Sigmoid colon (tissue), 7 donors: ENCODE results near the gene PXMP2. TPM values are rescaled to one million over a fixed set of nuclear protein-coding genes. Genes with fewer than 3 reads are reported as not detected.

Experiments used
- DNase-seq: peaks from one replicate; pipeline ENCODE4 v3.0.0-alpha.2; 2019
- H3K27ac ChIP-seq, 4 donors: fragments of 200-600 bp; sonication (generic); one replicate each; pipeline ENCODE4 v1.5.1; 2016 to 2019; ENCODE audit warnings: mild to moderate bottlenecking in 1 of 4
- H3K27me3 ChIP-seq, 3 donors: fragments of 200-600 bp; sonication (generic); one replicate each; pipeline ENCODE4 v1.5.1; 2019; ENCODE audit warnings: mild to moderate bottlenecking in 1 of 3
- H3K36me3 ChIP-seq, 4 donors: fragments of 200-600 bp; sonication (generic); one replicate each; pipeline ENCODE4 v1.5.1; 2016 to 2019
- H3K4me1 ChIP-seq, 4 donors: fragments of 200-600 bp; sonication (generic); one replicate each; pipeline ENCODE4 v1.5.1; 2017 to 2019
- H3K4me3 ChIP-seq, 4 donors: fragments of 200-600 bp; sonication (generic); one replicate each; pipeline ENCODE4 v1.5.1; 2017 to 2019; ENCODE audit warnings: mild to moderate bottlenecking in 2 of 4, moderate library complexity in 1 of 4
- H3K9me3 ChIP-seq, 4 donors: fragments of 200-600 bp in 3 of 4; sonication (generic) in 3 of 4; one replicate each; pipeline versions ENCODE4 v1.5.1 to v1.6.1; 2013 to 2019
- EP300 ChIP-seq, 4 donors: sonication (generic); formaldehyde crosslinking; IDR thresholded peaks; one replicate each; pipeline ENCODE4 v1.6.1; 2017; ENCODE audit warnings: antibody characterized with exemption in 4 of 4
- POLR2A ChIP-seq, 2 donors: fragments of 450-650 bp; IDR thresholded peaks; one replicate each; pipeline ENCODE4 v1.6.1; 2016; ENCODE audit warnings: antibody characterized with exemption in 2 of 2, mild to moderate bottlenecking in 2 of 2, moderate library complexity in 2 of 2
- POLR2AphosphoS5 ChIP-seq, 4 donors: sonication (generic); formaldehyde crosslinking; IDR thresholded peaks; one replicate each; pipeline ENCODE4 v1.6.1; 2017; ENCODE audit warnings: antibody characterized with exemption in 4 of 4
- WGBS, 2 donors: extraction: QIAGEN DNeasy Blood & Tissue Kit; methylation state at CpG; one replicate each; pipeline ENCODE4 v1.1.7; 2013; 5-methylcytosine and 5-hydroxymethylcytosine counted together
- intact Hi-C: fragments of 100-400 bp; cut with DNase I; formaldehyde crosslinking; loops from one replicate; pipeline ENCODE4 v1.15.1; 2023
- polyA plus RNA-seq, 3 donors: library from polyadenylated mRNA; stranded (reverse); fragments of 200-250 nt; gene quantifications; one replicate each; pipeline ENCODE4 v1.2.3, GENCODE V29; 2013
- total RNA-seq, 4 donors: library from RNA; depleted of rRNA; stranded (reverse); fragments of >200 nt; gene quantifications; one replicate each; pipeline ENCODE4 v1.1.0, GENCODE V29; 2016
- TF ChIP-seq, protein P1 (sequence below), 4 experiments: fragments of 450-650 bp in 3 of 4; fragments of 200-600 bp in 1 of 4; IDR thresholded peaks; one replicate each; pipeline ENCODE4 v1.5.1; 2016 to 2019; ENCODE audit warnings: antibody characterized with exemption in 4 of 4, mild to moderate bottlenecking in 3 of 4, moderate library complexity in 2 of 4
- donor health status: healthy with polysubstance abuse.
- donor health status: Bipolar disorder and iron deficiency.
- donor health status: healthy.

Gene PXMP2
- total and polyA plus RNA-seq, 7 donors: 19.4 to 127 (median 43.4) TPM

DNA sequence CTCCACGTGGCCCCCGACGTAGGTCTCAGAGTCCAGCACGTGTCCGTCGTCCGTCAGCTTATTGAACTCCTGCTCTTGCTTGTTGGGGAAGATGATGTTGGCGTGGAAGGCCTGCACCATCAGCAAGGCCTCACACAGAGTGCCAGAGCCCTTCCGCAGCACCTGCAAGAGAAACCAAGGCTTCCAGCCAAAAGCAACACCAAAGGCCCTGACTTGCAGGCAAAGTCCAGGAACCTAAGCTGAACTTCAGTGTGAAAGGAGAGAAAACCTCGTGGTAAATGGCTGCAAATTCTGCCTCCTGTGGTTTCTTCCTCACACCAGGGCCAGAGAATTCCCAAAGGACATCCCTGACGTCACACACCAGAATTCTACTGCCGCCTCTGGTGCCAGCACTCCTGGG, 14.7 kb upstream of the PXMP2 start:
- H3K36me3 ChIP-seq: peaks cover 9 to 88% (median 34%) of the 10 kb centered on the region in 4 donors

DNA sequence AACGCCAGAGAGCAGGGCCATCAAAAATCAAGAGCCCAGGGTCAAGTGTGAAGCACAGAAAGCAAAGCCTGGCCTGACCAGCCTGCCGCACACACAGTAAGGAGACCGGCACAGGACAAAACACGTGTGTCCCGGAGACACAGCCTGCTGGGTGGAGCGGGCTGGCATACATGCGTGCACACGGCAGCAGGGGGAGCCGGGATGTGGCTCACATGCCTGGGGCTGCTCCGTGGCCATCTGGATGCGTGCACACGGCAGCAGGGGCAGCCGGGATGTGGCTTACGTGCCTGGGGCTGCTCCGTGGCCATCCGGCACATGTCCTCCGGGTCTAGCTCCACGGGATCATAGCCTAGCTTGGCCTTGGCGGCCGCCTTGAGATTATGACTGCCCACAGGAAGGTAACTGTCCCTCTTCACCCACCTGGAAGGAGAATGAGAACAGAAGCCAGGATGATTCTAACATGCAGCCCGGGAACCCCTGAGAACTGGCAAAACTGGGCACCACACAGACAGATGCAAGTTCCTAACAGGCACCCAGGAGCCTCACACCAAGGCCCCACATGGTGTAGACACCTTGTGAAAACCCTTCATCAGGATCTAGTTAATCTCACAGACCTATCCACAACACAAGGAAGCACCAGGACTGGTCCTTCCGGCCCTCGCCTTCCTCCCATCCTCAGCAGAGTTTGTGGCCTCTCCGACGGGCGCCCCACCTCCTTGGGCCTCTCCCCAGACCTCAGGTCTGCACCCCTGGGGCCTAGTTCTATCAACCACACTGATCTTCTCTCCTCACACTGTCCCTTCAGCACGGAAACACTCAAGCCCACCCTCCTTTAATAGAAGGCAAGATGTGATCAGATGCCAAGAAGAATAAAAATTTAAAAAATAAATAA, 13.9 kb upstream of the PXMP2 start:
- peaks cover 9 to 88% (median 30%) of the 10 kb centered on the region in 4 donors for H3K36me3 ChIP-seq
- DNase-seq: peak; percentile 37

More for the DNA sequence above, 14.7 kb upstream of the PXMP2 start:
- H3K4me1 ChIP-seq: no peaks in the 10 kb centered on the region
- intact Hi-C loops: no loop called here
- no peaks in the 10 kb centered on the region for H3K9me3 ChIP-seq
- WGBS, 2 donors: 91 to 93% methylated on average over 12 of the region's 12 CpGs
- no peak for TF ChIP-seq POLR2A (IDR thresholded peaks at IDR 0.05)
- TF ChIP-seq, protein P1, sequence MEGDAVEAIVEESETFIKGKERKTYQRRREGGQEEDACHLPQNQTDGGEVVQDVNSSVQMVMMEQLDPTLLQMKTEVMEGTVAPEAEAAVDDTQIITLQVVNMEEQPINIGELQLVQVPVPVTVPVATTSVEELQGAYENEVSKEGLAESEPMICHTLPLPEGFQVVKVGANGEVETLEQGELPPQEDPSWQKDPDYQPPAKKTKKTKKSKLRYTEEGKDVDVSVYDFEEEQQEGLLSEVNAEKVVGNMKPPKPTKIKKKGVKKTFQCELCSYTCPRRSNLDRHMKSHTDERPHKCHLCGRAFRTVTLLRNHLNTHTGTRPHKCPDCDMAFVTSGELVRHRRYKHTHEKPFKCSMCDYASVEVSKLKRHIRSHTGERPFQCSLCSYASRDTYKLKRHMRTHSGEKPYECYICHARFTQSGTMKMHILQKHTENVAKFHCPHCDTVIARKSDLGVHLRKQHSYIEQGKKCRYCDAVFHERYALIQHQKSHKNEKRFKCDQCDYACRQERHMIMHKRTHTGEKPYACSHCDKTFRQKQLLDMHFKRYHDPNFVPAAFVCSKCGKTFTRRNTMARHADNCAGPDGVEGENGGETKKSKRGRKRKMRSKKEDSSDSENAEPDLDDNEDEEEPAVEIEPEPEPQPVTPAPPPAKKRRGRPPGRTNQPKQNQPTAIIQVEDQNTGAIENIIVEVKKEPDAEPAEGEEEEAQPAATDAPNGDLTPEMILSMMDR (IDR thresholded peaks at IDR 0.05): no peak
- TF ChIP-seq POLR2AphosphoS5 (IDR thresholded peaks at IDR 0.05): no peak
- no peak for TF ChIP-seq EP300 (IDR thresholded peaks at IDR 0.05)
- peak; percentile 56 for DNase-seq
- no peak overlapping the region for H3K27ac ChIP-seq
- H3K27me3 ChIP-seq: no peaks in the 10 kb centered on the region
- no peak overlapping the region for H3K4me3 ChIP-seq

DNA sequence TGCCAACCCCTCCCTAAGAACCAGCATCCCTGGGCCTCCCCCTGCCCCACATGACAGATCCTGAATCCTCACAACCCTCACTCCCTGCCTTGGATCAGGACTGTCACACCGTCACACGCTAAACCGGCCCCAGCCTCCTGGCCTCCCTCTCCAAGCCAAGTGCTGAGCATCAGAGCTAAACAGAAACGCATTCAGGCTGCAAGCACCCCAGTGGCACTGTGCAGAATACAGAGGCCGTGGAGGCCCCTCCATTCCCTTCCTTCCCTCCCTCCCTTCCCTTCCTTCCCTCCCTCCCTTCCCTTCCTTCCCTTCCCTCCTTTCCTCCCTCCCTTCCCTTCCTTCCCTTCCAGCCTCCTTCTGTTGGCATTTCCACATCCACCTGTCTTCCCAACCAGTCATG, 12.8 kb upstream of the PXMP2 start:
- Histone ChIP-seq H3K27ac (no peak overlapping the region), H3K4me3 (no peak overlapping the region), H3K27me3 (no peaks in the 10 kb centered on the region), H3K9me3 (no peaks in the 10 kb centered on the region), H3K36me3 (peaks cover 9 to 89% (median 28%) of the 10 kb centered on the region in 4 donors), H3K4me1 (no peaks in the 10 kb centered on the region)
- WGBS, 2 donors: 97 to 98% methylated on average over 5 of the region's 5 CpGs
- DNase-seq: no peak
- TF ChIP-seq, protein P1 (IDR thresholded peaks at IDR 0.05): no peak
- TF ChIP-seq EP300 (IDR thresholded peaks at IDR 0.05) (no peak), POLR2AphosphoS5 (IDR thresholded peaks at IDR 0.05) (no peak), POLR2A (IDR thresholded peaks at IDR 0.05) (no peak)
- intact Hi-C loops: no loop called here

More for the DNA sequence above, 13.9 kb upstream of the PXMP2 start:
- WGBS, 2 donors: 95% methylated on average over 27 of the region's 27 CpGs
- H3K27ac ChIP-seq: no peak overlapping the region
- H3K4me1 ChIP-seq: no peaks in the 10 kb centered on the region
- H3K9me3 ChIP-seq: no peaks in the 10 kb centered on the region
- no peaks in the 10 kb centered on the region for H3K27me3 ChIP-seq
- H3K4me3 ChIP-seq: no peak overlapping the region
- TF ChIP-seq POLR2A (IDR thresholded peaks at IDR 0.05) (no peak), POLR2AphosphoS5 (IDR thresholded peaks at IDR 0.05) (no peak), EP300 (IDR thresholded peaks at IDR 0.05) (no peak)
- TF ChIP-seq, protein P1 (IDR thresholded peaks at IDR 0.05): no peak
- intact Hi-C loops: no loop called here

DNA sequence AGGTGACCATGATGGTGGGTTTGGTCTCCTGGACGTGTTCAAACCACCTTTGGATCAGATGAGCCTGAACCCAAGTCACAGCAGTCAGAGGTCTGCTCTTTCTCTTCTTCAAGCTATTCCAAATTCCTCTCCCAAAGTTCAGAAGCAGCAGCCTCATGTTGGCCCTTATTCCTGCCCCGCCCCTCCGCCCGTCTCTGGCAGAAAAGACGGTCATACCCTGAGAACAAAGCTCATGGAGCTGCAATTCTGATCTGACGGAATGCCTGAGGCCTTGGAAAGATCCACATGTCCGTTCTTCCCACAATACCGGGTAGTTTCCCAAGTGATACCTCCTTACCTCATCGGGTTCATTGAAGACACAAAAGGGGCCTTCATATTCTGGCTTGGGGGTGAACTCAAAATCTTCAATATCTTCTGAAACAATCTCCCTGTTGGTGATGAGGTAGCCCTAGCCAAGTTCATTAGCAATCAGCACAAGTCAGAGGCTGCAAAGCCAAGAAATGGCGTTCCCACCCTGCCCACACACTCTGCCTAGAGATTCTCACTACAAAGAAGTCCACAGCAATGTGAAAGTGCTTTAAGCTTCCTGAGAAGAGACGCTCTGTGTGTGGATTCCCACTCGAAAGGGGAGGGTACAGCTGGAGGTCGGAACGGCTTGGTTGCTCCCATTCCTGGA, 11.5 kb upstream of the PXMP2 start:
- 90 to 96% methylated on average over 14 of the region's 14 CpGs for WGBS, 2 donors
- intact Hi-C loops: no loop called here
- no peaks in the 10 kb centered on the region for H3K9me3 ChIP-seq
- no peaks in the 10 kb centered on the region for H3K4me1 ChIP-seq
- peaks cover 9 to 83% (median 28%) of the 10 kb centered on the region in 4 donors for H3K36me3 ChIP-seq
- H3K27me3 ChIP-seq: no peaks in the 10 kb centered on the region
- no peak overlapping the region for H3K4me3 ChIP-seq
- no peak for TF ChIP-seq EP300 (IDR thresholded peaks at IDR 0.05)
- no peak for TF ChIP-seq POLR2AphosphoS5 (IDR thresholded peaks at IDR 0.05)
- no peak for TF ChIP-seq POLR2A (IDR thresholded peaks at IDR 0.05)
- TF ChIP-seq, protein P1 (IDR thresholded peaks at IDR 0.05): no peak
- no peak overlapping the region for H3K27ac ChIP-seq
- DNase-seq: peak; percentile 18
